ENCODE measurements around the gene FUT6. TPM values are rescaled to one million over a fixed set of nuclear protein-coding genes. Genes with fewer than 3 reads are reported as not detected.
A peak's percentile ranks its signal among the peaks of the same experiment; 100 is the strongest.
"Not testable (repeated sequence)": the region's sequence is repeated elsewhere in the genome, so short reads cannot be mapped to it uniquely, and the experiment has no call there.

FUT6 gene
- total RNA-seq, 3 donors from 2014 or later: 0.73 to 4.3 TPM; not detected in 1

- TF ChIP-seq CTCF (IDR thresholded peaks at IDR 0.05): no peak
- H3K36me3 ChIP-seq: no peaks in the 10 kb centered on the region
- no peak for DNase-seq (ENCODE audit: low spot score in 2 of 2)
- H3K9me3 ChIP-seq: no peaks in the 10 kb centered on the region
- no peak overlapping the region for H3K4me3 ChIP-seq
- intact Hi-C loops (cut with DNase I; ENCODE audit: low total_unique reads): no loop called here
- H3K27ac ChIP-seq: no peak overlapping the region
- no peaks in the 10 kb centered on the region for H3K4me1 ChIP-seq
- no peaks in the 10 kb centered on the region for H3K27me3 ChIP-seq
Measured at GRCh38 chr19:5863030-5863665, 23.6 kb upstream of the FUT6 start.

- no peaks in the 10 kb centered on the region for H3K27me3 ChIP-seq
- intact Hi-C loops (cut with DNase I; ENCODE audit: low total_unique reads): no loop called here
- no peak for DNase-seq (ENCODE audit: low spot score in 2 of 2)
- H3K4me3 ChIP-seq: no peak overlapping the region
- H3K4me1 ChIP-seq: no peaks in the 10 kb centered on the region
- H3K36me3 ChIP-seq: no peaks in the 10 kb centered on the region
- no peaks in the 10 kb centered on the region for H3K9me3 ChIP-seq
- TF ChIP-seq POLR2A (IDR thresholded peaks at IDR 0.05): no peak
- no peak for TF ChIP-seq CTCF (IDR thresholded peaks at IDR 0.05)
- no peak for TF ChIP-seq POLR2AphosphoS5 (IDR thresholded peaks at IDR 0.05)
- H3K27ac ChIP-seq: no peak overlapping the region
Measured at GRCh38 chr19:5857203-5858081, 17.9 kb upstream of the FUT6 start.

- H3K4me1 ChIP-seq; H3K9me3 ChIP-seq; H3K27me3 ChIP-seq; intact Hi-C loops (cut with DNase I; ENCODE audit: low total_unique reads); DNase-seq (ENCODE audit: low spot score in 2 of 2); H3K36me3 ChIP-seq; H3K27ac ChIP-seq; H3K4me3 ChIP-seq: not testable (repeated sequence)
Measured at GRCh38 chr19:5855151-5855550, 15.6 kb upstream of the FUT6 start.

GRCh38 chr19:5854121-5854520 lies 14.6 kb upstream of the FUT6 start:
- intact Hi-C loops (cut with DNase I; ENCODE audit: low total_unique reads); H3K4me1 ChIP-seq; H3K9me3 ChIP-seq; H3K36me3 ChIP-seq; H3K27me3 ChIP-seq; H3K27ac ChIP-seq; DNase-seq (ENCODE audit: low spot score in 2 of 2); H3K4me3 ChIP-seq: not testable (repeated sequence)

GRCh38 chr19:5851302-5851701 lies 11.8 kb upstream of the FUT6 start, which contains the start of gene FUT3:
TSS of gene FUT3 (minus strand) at chr19:5851449.
- Histone ChIP-seq H3K4me1 (no peaks in the 10 kb centered on the region), H3K27me3 (no peaks in the 10 kb centered on the region), H3K4me3 (peak within 1 kb of the TSS in 1 of 3 donors; percentile 6), H3K9me3 (no peaks in the 10 kb centered on the region), H3K27ac (peak within 1 kb of the TSS; percentile 52 to 54), H3K36me3 (no peaks in the 10 kb centered on the region)
- TF ChIP-seq POLR2A (IDR thresholded peaks at IDR 0.05) (no peak), POLR2AphosphoS5 (IDR thresholded peaks at IDR 0.05) (no peak), CTCF (IDR thresholded peaks at IDR 0.05) (no peak)
- intact Hi-C loops (cut with DNase I; ENCODE audit: low total_unique reads): no loop called here
- peak in 1 of 2 donors; percentile 47 for DNase-seq (ENCODE audit: low spot score in 2 of 2)

- no peaks in the 10 kb centered on the region for H3K36me3 ChIP-seq
- intact Hi-C loops (cut with DNase I; ENCODE audit: low total_unique reads): no loop called here
- H3K4me3 ChIP-seq: peak overlapping the region in 1 of 3 donors; percentile 6
- peak in 1 of 2 donors; percentile 53 for DNase-seq (ENCODE audit: low spot score in 2 of 2)
- H3K27me3 ChIP-seq: no peaks in the 10 kb centered on the region
- peak overlapping the region; percentile 52 to 54 for H3K27ac ChIP-seq
- TF ChIP-seq POLR2A (IDR thresholded peaks at IDR 0.05) (no peak), POLR2AphosphoS5 (IDR thresholded peaks at IDR 0.05) (peak in 1 of 3 donors; percentile 19), CTCF (IDR thresholded peaks at IDR 0.05) (no peak)
- no peaks in the 10 kb centered on the region for H3K9me3 ChIP-seq
- no peaks in the 10 kb centered on the region for H3K4me1 ChIP-seq
Measured at GRCh38 chr19:5850743-5851293, 11.3 kb upstream of the FUT6 start.
